H54 (cell line): ENCODE data around the gene ESAM.

Source experiments
- DNase-seq: peaks from one replicate; pipeline ENCODE4 v3.0.0; 2011; ENCODE audit warnings: low spot score, mixed read lengths; ENCODE audit not compliant: insufficient read length
- FAIRE-seq: peaks from 3 replicates; lab custom pipeline; 2011; peaks lifted over from hg19 to GRCh38; lab: Jason Lieb, UNC
- POLR2A ChIP-seq: IDR thresholded peaks from 2 replicates; pipeline ENCODE4 v1.6.1; 2011; ENCODE audit warnings: low read depth, mild to moderate bottlenecking, low read length

Gene ESAM

DNA sequence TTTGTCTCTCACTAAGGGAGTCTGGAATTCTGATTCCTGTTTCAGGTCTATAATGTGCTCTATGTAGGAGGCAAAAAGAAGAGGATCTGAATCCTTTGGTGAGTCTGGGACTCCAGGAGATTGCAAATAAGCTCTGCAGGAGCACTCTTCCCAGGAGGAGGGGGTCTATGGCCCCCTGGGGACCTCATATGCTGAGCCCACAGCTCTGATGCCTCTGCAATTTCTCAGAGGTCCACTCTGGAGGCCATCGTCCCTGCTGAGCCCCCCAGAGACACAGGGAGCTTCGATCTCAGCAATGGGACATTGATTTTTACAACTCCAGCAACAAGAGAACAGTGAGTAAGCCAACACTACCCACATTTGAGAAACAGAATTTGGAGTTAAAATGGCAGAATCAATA is 42.6 kb downstream of the ESAM start:
- no peak for DNase-seq
- no peak for FAIRE-seq
- TF ChIP-seq POLR2A: no peak

DNA sequence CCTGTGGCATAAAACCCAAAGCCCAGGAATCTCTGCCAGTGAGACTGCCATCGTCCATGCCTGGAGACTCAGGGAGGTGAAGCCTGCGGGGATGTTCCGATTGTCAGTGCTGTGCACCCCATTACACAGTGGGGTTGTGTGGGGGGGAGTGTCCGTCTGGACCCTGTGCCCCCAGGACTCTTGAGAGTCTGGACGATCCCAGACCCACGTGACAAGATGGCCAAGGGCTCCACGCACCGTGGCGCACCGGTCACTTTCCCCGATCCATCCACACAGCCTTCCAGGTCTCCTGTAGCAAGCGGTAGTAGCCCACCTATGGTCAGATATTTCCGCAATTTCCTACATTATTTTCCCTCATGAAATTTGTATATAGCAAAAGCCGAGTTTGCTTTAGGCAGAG is 43.3 kb downstream of the ESAM start:
- FAIRE-seq (no peak), DNase-seq (no peak)
- TF ChIP-seq POLR2A: no peak

DNA sequence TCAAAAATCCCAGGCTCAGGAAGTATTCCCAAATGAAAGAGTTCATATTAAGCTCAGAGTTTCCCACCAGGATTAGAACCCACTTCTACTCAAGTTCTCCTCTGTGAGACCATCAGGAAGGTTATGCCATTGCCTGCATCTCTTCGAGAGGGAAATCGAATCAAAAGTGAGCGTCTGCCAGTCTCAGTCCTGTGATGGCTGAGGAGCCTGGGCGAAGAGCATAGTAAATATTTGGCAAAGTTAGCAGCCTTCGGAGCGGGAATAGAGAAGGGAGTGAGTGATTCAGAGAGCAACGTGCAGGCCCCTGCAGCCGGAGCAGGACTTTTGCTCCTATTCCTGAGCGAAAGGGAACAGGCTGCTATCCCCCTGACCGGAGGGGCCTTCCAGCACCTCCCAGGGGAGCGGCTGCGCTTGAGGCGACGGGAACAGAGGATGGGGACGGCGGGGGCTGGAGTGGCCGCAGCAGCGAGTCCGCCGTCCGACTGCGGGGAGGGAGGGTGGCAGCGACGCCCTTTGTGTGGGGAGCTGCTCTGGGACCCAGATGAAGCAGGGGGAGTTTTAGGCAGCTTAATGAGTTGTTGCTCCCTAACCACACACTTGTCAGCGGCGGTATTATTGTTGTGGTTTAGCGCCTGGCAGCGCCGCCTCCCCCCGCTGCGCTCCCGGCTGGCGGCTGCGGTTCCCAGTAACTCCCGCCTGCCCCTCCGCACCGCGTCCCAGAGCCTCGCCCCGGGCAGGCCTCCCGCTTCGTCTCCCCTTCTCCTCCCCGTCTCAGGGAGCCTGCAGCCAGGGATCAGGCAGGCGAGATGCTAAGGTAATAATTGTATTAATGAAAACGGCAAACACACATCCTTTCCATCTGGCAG is 44.1 kb downstream of the ESAM start:
- DNase-seq (peak; percentile 15), FAIRE-seq (no peak)
- TF ChIP-seq POLR2A: no peak

DNA sequence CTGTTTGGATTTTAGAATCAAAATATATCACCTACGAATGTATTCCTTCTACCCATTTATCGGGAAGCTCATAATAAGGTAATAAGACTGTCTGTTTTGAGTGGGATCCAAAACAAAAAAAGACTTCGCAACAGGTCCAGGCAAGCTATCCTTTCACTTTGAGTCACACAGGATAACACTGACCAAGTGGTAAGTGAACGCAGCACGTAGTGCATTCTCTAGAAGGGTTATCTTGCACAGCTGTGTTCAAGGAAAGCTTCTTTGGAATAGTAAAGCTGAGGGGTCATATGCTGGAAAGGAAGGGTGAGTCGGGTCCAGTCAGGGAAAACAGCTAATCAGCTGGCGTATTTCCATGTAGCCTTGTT is 44.7 kb downstream of the ESAM start:
- DNase-seq: no peak
- no peak for FAIRE-seq
- TF ChIP-seq POLR2A: no peak

DNA sequence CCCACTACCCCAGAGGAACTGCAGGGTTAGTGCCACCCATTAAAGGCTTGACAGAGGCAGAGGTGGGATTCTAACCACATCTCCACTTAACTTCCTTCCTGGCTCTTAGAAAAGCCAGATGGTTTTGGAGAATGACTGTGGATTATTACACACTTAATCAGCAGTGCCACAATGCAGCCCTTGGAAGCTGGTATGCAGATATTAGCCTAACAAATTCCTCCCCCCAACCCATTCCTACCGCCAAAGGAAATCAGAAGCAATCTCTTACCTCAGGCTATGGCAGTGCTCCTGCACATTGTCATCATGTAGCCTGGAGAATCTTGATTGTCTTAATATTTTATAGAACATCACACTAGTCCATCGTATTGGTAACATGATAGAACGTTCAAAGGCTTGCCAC is 45.5 kb downstream of the ESAM start:
- no peak for FAIRE-seq

DNA sequence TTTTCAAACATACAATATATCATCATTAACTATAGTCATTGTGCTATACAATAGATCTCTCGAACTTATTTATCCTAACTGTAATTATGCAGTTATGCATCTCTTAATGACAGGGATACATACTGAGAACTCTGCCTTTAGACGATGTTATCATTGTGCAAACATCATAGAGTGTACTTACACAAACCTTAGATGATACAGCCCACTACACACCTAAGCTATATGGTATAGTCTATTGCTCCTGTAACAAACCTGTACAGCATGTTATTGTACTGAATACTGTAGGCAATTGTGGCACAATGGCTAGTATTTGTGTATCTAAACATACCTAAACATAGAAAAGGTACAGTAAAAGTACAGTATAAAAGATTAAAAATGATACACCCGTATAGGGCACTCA is 49.7 kb downstream of the ESAM start:
- no peak for TF ChIP-seq POLR2A
- FAIRE-seq (no peak), DNase-seq (no peak)

More for the DNA sequence above, 45.5 kb downstream of the ESAM start:
- DNase-seq: no peak
- TF ChIP-seq POLR2A: no peak

DNA sequence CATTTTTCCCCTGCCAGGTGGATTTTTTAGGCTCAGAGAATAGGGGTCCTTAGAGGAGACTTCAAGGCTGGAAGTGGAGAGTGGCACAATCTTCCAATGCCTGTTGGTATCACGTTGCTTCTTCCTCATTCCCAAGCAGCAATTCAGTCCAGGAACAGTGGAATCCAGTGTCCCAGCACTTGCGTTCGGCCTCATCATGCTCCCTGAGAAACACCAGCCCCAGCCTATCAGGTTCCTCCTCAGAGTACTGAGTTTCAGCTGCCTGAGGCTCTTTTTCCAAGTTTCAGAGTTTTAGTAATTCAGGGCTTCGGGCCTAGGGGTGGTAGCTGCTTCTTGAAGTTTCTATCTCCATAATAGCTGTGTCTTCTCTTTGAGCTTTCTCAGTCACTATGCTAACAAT is 54.3 kb downstream of the ESAM start:
- FAIRE-seq: no peak
- DNase-seq: no peak
- TF ChIP-seq POLR2A: no peak
